IPS-15b (cell line): ENCODE data around the gene RPL22.

Experiments used
- H3K27me3 ChIP-seq: one replicate; pipeline ENCODE4 v1.6.1; 2013; ENCODE audit warnings: low read length; ENCODE audit not compliant: control insufficient read depth, insufficient read depth
- H3K36me3 ChIP-seq: one replicate; pipeline ENCODE4 v1.6.1; 2013; ENCODE audit warnings: low read length; ENCODE audit not compliant: control insufficient read depth, insufficient read depth
- H3K4me1 ChIP-seq: one replicate; pipeline ENCODE4 v1.6.1; 2013; ENCODE audit warnings: mild to moderate bottlenecking, low read length; ENCODE audit not compliant: control insufficient read depth, insufficient read depth
- H3K4me3 ChIP-seq: one replicate; pipeline ENCODE4 v1.5.1; 2013; ENCODE audit warnings: low read depth, low read length
- H3K9ac ChIP-seq: one replicate; pipeline ENCODE4 v1.6.1; 2013; ENCODE audit warnings: low read depth, mild to moderate bottlenecking, low read length
- H3K9me3 ChIP-seq: one replicate; pipeline ENCODE4 v1.6.1; 2013; ENCODE audit warnings: mild to moderate bottlenecking, low read length; ENCODE audit not compliant: control insufficient read depth, insufficient read depth

RPL22 gene

GRCh38 chr1:6166221-6166620, 33.2 kb downstream of the RPL22 start:
- Histone ChIP-seq H3K9ac (no peak overlapping the region), H3K36me3 (no peaks in the 10 kb centered on the region), H3K27me3 (no peaks in the 10 kb centered on the region), H3K4me3 (no peak overlapping the region), H3K9me3 (no peaks in the 10 kb centered on the region), H3K4me1 (no peaks in the 10 kb centered on the region)

- Histone ChIP-seq H3K9ac (no peak overlapping the region), H3K4me1 (peaks cover under 1% of the 10 kb centered on the region), H3K4me3 (no peak overlapping the region), H3K36me3 (no peaks in the 10 kb centered on the region), H3K27me3 (no peaks in the 10 kb centered on the region), H3K9me3 (no peaks in the 10 kb centered on the region)
Observed at GRCh38 chr1:6165441-6165985, 33.9 kb downstream of the RPL22 start.

GRCh38 chr1:6165027-6165426, 34.4 kb downstream of the RPL22 start:
- Histone ChIP-seq H3K4me1 (peaks cover 2% of the 10 kb centered on the region), H3K36me3 (no peaks in the 10 kb centered on the region), H3K9ac (no peak overlapping the region), H3K27me3 (no peaks in the 10 kb centered on the region), H3K9me3 (no peaks in the 10 kb centered on the region), H3K4me3 (no peak overlapping the region)

GRCh38 chr1:6163973-6164617, 35.3 kb downstream of the RPL22 start:
- H3K9ac ChIP-seq = no peak overlapping the region
- no peak overlapping the region for H3K4me3 ChIP-seq
- no peaks in the 10 kb centered on the region for H3K27me3 ChIP-seq
- peaks cover 2% of the 10 kb centered on the region for H3K4me1 ChIP-seq
- H3K9me3 ChIP-seq = no peaks in the 10 kb centered on the region
- H3K36me3 ChIP-seq = no peaks in the 10 kb centered on the region

GRCh38 chr1:6163191-6163972, 36.0 kb downstream of the RPL22 start:
- Histone ChIP-seq H3K4me1 (peaks cover 2% of the 10 kb centered on the region), H3K27me3 (no peaks in the 10 kb centered on the region), H3K4me3 (no peak overlapping the region), H3K9ac (no peak overlapping the region), H3K36me3 (no peaks in the 10 kb centered on the region), H3K9me3 (no peaks in the 10 kb centered on the region)

- no peak overlapping the region for H3K4me3 ChIP-seq
- no peaks in the 10 kb centered on the region for H3K9me3 ChIP-seq
- H3K4me1 ChIP-seq = peaks cover 2% of the 10 kb centered on the region
- H3K9ac ChIP-seq = no peak overlapping the region
- no peaks in the 10 kb centered on the region for H3K27me3 ChIP-seq
- H3K36me3 ChIP-seq = no peaks in the 10 kb centered on the region
Observed at GRCh38 chr1:6162773-6163172, 36.6 kb downstream of the RPL22 start.

GRCh38 chr1:6162341-6162740, 37.1 kb downstream of the RPL22 start:
- H3K9me3 ChIP-seq = no peaks in the 10 kb centered on the region
- no peaks in the 10 kb centered on the region for H3K27me3 ChIP-seq
- no peaks in the 10 kb centered on the region for H3K36me3 ChIP-seq
- no peak overlapping the region for H3K9ac ChIP-seq
- no peak overlapping the region for H3K4me3 ChIP-seq
- peaks cover 2% of the 10 kb centered on the region for H3K4me1 ChIP-seq

- no peak overlapping the region for H3K4me3 ChIP-seq
- H3K27me3 ChIP-seq = no peaks in the 10 kb centered on the region
Observed at GRCh38 chr1:6158181-6158580, 41.2 kb downstream of the RPL22 start.

GRCh38 chr1:6157528-6158174, 41.7 kb downstream of the RPL22 start:
- Histone ChIP-seq H3K27me3 (no peaks in the 10 kb centered on the region), H3K36me3 (no peaks in the 10 kb centered on the region), H3K4me1 (peaks cover 2% of the 10 kb centered on the region), H3K4me3 (no peak overlapping the region), H3K9ac (no peak overlapping the region), H3K9me3 (no peaks in the 10 kb centered on the region)

More at GRCh38 chr1:6158181-6158580, 41.2 kb downstream of the RPL22 start:
- H3K4me1 ChIP-seq = peaks cover 2% of the 10 kb centered on the region
- no peaks in the 10 kb centered on the region for H3K9me3 ChIP-seq
- no peaks in the 10 kb centered on the region for H3K36me3 ChIP-seq
- H3K9ac ChIP-seq = no peak overlapping the region

- Histone ChIP-seq H3K9me3 (no peaks in the 10 kb centered on the region), H3K27me3 (no peaks in the 10 kb centered on the region), H3K36me3 (no peaks in the 10 kb centered on the region), H3K4me1 (peaks cover 2% of the 10 kb centered on the region), H3K9ac (no peak overlapping the region), H3K4me3 (no peak overlapping the region)
Observed at GRCh38 chr1:6157132-6157527, 42.3 kb downstream of the RPL22 start.

- H3K4me3 ChIP-seq = no peak overlapping the region
- no peaks in the 10 kb centered on the region for H3K36me3 ChIP-seq
- peaks cover 3% of the 10 kb centered on the region for H3K27me3 ChIP-seq
- H3K9me3 ChIP-seq = no peaks in the 10 kb centered on the region
- no peaks in the 10 kb centered on the region for H3K4me1 ChIP-seq
- no peak overlapping the region for H3K9ac ChIP-seq
Observed at GRCh38 chr1:6154525-6155319, 44.7 kb downstream of the RPL22 start.
